Activated naive CD8-positive, alpha-beta T cell treated with anti-CD3 and anti-CD28 coated beads, Interleukin-2, amount 10 ng/mL, durations not matched to agents 7 days and 5 days (primary cell): ENCODE results near the gene BMP4. TPM values are rescaled to one million over a fixed set of nuclear protein-coding genes. Genes with fewer than 3 reads are reported as not detected.
A peak's percentile ranks its signal among the peaks of the same experiment; 100 is the strongest.
"Not testable (repeated sequence)": the region's sequence is repeated elsewhere in the genome, so short reads cannot be mapped to it uniquely, and the experiment has no call there.

Experiments used
- ATAC-seq: fragments of 150-1000 bp; cut with Tn5 transposase; one replicate; pipeline ENCODE4 v1.10.0; 2021; ENCODE audit warnings: low read depth, moderate library complexity
- POLR2A ChIA-PET: fragments of 350-600 bp; sonication (Branson Sonifier 250); formaldehyde crosslinking; loops from one replicate; lab custom pipeline; 2021; ENCODE audit warnings: antibody characterized with exemption; lab: Charles Lee
- DNase-seq: peaks from one replicate; pipeline ENCODE4 v3.0.0; 2021
- H3K27ac Mint-ChIP-seq: one replicate; pipeline ENCODE4 v1.8.0; 2022; ENCODE audit warnings: mild to moderate bottlenecking, mixed read lengths
- H3K27me3 Mint-ChIP-seq: one replicate; pipeline ENCODE4 v1.8.0; 2022; ENCODE audit warnings: mild to moderate bottlenecking, moderate library complexity, mixed read lengths
- H3K36me3 Mint-ChIP-seq: one replicate; pipeline ENCODE4 v1.8.0; 2021; ENCODE audit warnings: mild to moderate bottlenecking, mixed read lengths
- H3K4me1 Mint-ChIP-seq: one replicate; pipeline ENCODE4 v1.8.0; 2021; ENCODE audit warnings: mixed read lengths
- H3K4me3 Mint-ChIP-seq: one replicate; pipeline ENCODE4 v1.8.0; 2022; ENCODE audit warnings: mild to moderate bottlenecking, moderate library complexity, mixed read lengths
- H3K9me3 Mint-ChIP-seq: one replicate; pipeline ENCODE4 v1.8.0; 2021; ENCODE audit warnings: mixed read lengths
- total RNA-seq, 2 experiments: library from RNA; stranded (reverse); gene quantifications; one replicate each; pipeline ENCODE4 v1.2.3, GENCODE V29; 2021

BMP4 gene
- total RNA-seq = under 1 TPM; 0.34 to 0.42 TPM

- Mint-ChIP-seq H3K27me3 (peaks cover 66% of the 10 kb centered on the region), H3K9me3 (no peaks in the 10 kb centered on the region), H3K27ac (peak within 1 kb of the TSS; percentile 30), H3K4me3 (peak within 1 kb of the TSS; percentile 60), H3K36me3 (no peaks in the 10 kb centered on the region), H3K4me1 (peaks cover 26% of the 10 kb centered on the region)
- POLR2A ChIA-PET = no interaction called here
- ATAC-seq (peak; percentile 65), DNase-seq (peak; percentile 52)
Observed at GRCh38 chr14:53956427-53957201, at the start of gene BMP4. TSS of gene BMP4 (minus strand) at chr14:53956825. CDS start at chr14:53952222, 4,603 bp downstream.

GRCh38 chr14:54003064-54003463, 46.4 kb upstream of the BMP4 start:
- Mint-ChIP-seq H3K4me1 (no peaks in the 10 kb centered on the region), H3K36me3 (no peaks in the 10 kb centered on the region), H3K4me3 (no peak overlapping the region), H3K27ac (no peak overlapping the region), H3K9me3 (no peaks in the 10 kb centered on the region), H3K27me3 (peaks cover 3% of the 10 kb centered on the region)
- ATAC-seq (no peak), DNase-seq (no peak)
- POLR2A ChIA-PET = no interaction called here

GRCh38 chr14:54002653-54003052, 46.0 kb upstream of the BMP4 start:
- Mint-ChIP-seq H3K36me3 (no peaks in the 10 kb centered on the region), H3K4me3 (no peak overlapping the region), H3K4me1 (no peaks in the 10 kb centered on the region), H3K27me3 (peaks cover 3% of the 10 kb centered on the region), H3K9me3 (no peaks in the 10 kb centered on the region), H3K27ac (no peak overlapping the region)
- ATAC-seq = no peak
- DNase-seq = no peak
- POLR2A ChIA-PET = no interaction called here

DNA sequence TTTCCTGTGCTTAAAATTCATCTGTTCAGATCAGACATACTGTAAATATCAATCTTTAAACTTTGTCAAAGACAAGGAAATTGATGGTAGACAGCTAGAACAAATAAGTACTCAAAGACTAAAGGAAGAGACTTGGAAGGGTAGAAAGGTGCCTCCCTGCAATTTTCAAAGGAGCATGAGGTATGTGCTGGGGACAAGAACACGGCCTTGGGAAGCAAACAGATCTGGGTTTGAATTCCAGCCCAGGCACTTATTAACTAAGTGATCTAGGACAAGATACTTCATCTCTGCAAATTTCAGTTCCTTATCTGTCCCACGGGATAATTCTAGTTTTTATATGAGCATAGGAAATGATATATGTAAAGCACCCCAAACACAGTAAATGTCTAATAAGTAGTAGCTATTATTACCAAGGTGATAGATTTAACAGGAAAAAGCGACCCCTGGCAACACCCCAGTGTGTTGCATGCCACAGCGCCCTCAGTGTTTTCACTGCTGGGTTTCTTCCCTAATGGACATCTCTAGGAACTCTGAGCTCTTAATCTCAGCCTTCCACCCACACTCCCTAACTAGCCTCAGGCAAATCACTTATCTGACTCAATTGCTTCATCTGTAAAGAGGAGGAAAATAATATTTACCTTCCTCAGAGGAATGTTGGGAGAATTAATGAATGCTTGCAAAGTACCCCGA, 44.7 kb upstream of the BMP4 start:
- no peak for ATAC-seq
- no peaks in the 10 kb centered on the region for H3K36me3 Mint-ChIP-seq

DNA sequence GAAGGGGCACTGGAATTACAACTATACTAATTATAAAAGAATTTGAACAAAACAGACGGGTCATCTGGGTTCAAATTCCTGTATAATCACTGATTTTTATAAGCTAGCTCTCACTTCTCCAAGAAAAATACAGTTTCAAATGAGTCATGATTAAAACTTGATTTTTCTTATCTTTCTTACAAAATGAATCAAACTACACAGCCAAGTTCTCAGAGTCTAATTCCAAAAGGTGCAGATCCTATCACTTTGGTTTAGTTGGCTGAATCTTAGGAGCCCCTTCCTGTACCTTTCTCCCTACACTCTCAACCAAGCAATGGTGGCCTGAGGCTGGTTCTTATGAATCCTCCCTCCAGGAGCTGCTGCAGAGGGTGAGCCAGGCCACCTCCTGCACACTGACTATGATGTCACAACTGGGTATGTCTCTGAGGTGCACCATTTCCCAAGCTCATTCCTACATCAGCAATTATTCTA, 43.8 kb upstream of the BMP4 start:
- Mint-ChIP-seq H3K9me3 (no peaks in the 10 kb centered on the region), H3K36me3 (no peaks in the 10 kb centered on the region), H3K4me1 (no peaks in the 10 kb centered on the region), H3K27ac (no peak overlapping the region), H3K4me3 (no peak overlapping the region), H3K27me3 (peaks cover 3% of the 10 kb centered on the region)
- POLR2A ChIA-PET = no interaction called here
- no peak for DNase-seq
- no peak for ATAC-seq

More for the DNA sequence above, 44.7 kb upstream of the BMP4 start:
- Mint-ChIP-seq H3K27me3 (peaks cover 3% of the 10 kb centered on the region), H3K4me3 (no peak overlapping the region), H3K9me3 (no peaks in the 10 kb centered on the region), H3K4me1 (no peaks in the 10 kb centered on the region), H3K27ac (no peak overlapping the region)
- DNase-seq = no peak
- POLR2A ChIA-PET = no interaction called here

- no peak for ATAC-seq
- H3K36me3 Mint-ChIP-seq = no peaks in the 10 kb centered on the region
- H3K9me3 Mint-ChIP-seq = no peaks in the 10 kb centered on the region
- POLR2A ChIA-PET = no interaction called here
- no peak for DNase-seq
- no peaks in the 10 kb centered on the region for H3K4me1 Mint-ChIP-seq
- H3K4me3 Mint-ChIP-seq = no peak overlapping the region
- no peak overlapping the region for H3K27ac Mint-ChIP-seq
- peaks cover 3% of the 10 kb centered on the region for H3K27me3 Mint-ChIP-seq
Observed at GRCh38 chr14:53999061-53999488, 42.5 kb upstream of the BMP4 start.

DNA sequence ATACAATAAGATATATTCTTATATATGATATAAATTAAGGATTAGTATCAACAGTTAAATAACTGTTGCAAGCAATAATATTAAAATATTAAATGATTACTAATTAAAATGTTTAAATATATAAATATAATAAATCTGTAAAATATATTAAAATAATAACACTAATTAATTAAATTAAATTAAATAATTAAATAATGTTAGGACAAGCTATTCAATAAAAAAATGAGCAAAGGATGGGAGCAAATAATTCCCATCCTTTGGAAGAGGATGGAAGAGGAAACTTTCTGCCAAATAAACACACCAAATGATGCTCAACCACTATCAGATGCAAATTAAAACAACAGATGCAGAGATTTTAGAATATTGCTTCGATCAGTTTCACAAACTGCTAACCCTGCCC, 39.4 kb upstream of the BMP4 start:
- H3K4me1 Mint-ChIP-seq = no peaks in the 10 kb centered on the region
- H3K36me3 Mint-ChIP-seq = no peaks in the 10 kb centered on the region
- no peak for DNase-seq
- no peak overlapping the region for H3K27ac Mint-ChIP-seq
- ATAC-seq = no peak
- no peaks in the 10 kb centered on the region for H3K9me3 Mint-ChIP-seq
- H3K27me3 Mint-ChIP-seq = peaks cover 1% of the 10 kb centered on the region
- H3K4me3 Mint-ChIP-seq = no peak overlapping the region
- POLR2A ChIA-PET = no interaction called here

GRCh38 chr14:53993920-53994607, 37.4 kb upstream of the BMP4 start:
- no peak overlapping the region for H3K4me3 Mint-ChIP-seq
- DNase-seq (no peak), ATAC-seq (no peak)
- no peaks in the 10 kb centered on the region for H3K36me3 Mint-ChIP-seq
- H3K27ac Mint-ChIP-seq = no peak overlapping the region
- peaks cover 2% of the 10 kb centered on the region for H3K27me3 Mint-ChIP-seq
- POLR2A ChIA-PET = no interaction called here
- no peaks in the 10 kb centered on the region for H3K4me1 Mint-ChIP-seq
- H3K9me3 Mint-ChIP-seq = no peaks in the 10 kb centered on the region

GRCh38 chr14:53990978-53991377, 34.4 kb upstream of the BMP4 start:
- ATAC-seq (no peak), DNase-seq (no peak)
- H3K9me3 Mint-ChIP-seq = no peaks in the 10 kb centered on the region
- no peaks in the 10 kb centered on the region for H3K4me1 Mint-ChIP-seq
- no peak overlapping the region for H3K4me3 Mint-ChIP-seq
- POLR2A ChIA-PET = no interaction called here
- H3K27ac Mint-ChIP-seq = no peak overlapping the region
- H3K27me3 Mint-ChIP-seq = peaks cover 2% of the 10 kb centered on the region
- peaks cover 1% of the 10 kb centered on the region for H3K36me3 Mint-ChIP-seq

GRCh38 chr14:53986718-53987117, 30.1 kb upstream of the BMP4 start:
- H3K27me3 Mint-ChIP-seq, ATAC-seq, H3K36me3 Mint-ChIP-seq, POLR2A ChIA-PET, H3K27ac Mint-ChIP-seq, H3K4me3 Mint-ChIP-seq, DNase-seq, H3K4me1 Mint-ChIP-seq: not testable (repeated sequence)
- H3K9me3 Mint-ChIP-seq = peaks cover 10% of the 10 kb centered on the region

- DNase-seq, POLR2A ChIA-PET, H3K36me3 Mint-ChIP-seq, H3K27ac Mint-ChIP-seq, H3K27me3 Mint-ChIP-seq, H3K4me1 Mint-ChIP-seq, H3K4me3 Mint-ChIP-seq, ATAC-seq: not testable (repeated sequence)
- peaks cover 10% of the 10 kb centered on the region for H3K9me3 Mint-ChIP-seq
Observed at GRCh38 chr14:53984958-53985357, 28.3 kb upstream of the BMP4 start.

- no peaks in the 10 kb centered on the region for H3K4me1 Mint-ChIP-seq
- H3K27me3 Mint-ChIP-seq = peaks cover 2% of the 10 kb centered on the region
- H3K36me3 Mint-ChIP-seq = peaks cover 1% of the 10 kb centered on the region
- no peak overlapping the region for H3K4me3 Mint-ChIP-seq
- no peak for DNase-seq
- peaks cover 10% of the 10 kb centered on the region for H3K9me3 Mint-ChIP-seq
- ATAC-seq = no peak
- POLR2A ChIA-PET = no interaction called here
- H3K27ac Mint-ChIP-seq = no peak overlapping the region
Observed at GRCh38 chr14:53983112-53983511, 26.5 kb upstream of the BMP4 start.

DNA sequence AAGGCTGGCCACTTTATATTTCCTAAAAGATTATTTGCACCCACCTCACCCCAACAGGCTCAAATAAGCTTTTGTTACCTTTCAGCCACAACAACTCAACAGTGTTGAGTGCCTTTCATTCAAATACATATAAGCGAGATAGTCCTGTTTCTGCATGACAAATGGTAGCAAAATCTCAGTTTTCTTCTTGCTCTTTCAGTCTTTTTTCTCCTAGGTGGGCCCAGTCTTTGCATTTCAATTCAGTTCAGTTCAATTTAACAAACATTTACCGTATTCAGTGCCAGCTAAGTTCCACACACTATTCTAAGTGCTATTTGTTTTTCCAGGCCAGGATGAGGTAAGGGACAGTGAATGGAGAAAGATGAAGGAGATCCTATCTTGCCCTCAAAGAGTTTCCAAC, 25.9 kb upstream of the BMP4 start:
- peaks cover 10% of the 10 kb centered on the region for H3K9me3 Mint-ChIP-seq
- ATAC-seq (no peak), DNase-seq (no peak)
- H3K27ac Mint-ChIP-seq = no peak overlapping the region
- H3K36me3 Mint-ChIP-seq = peaks cover 1% of the 10 kb centered on the region
- H3K4me3 Mint-ChIP-seq = no peak overlapping the region
- POLR2A ChIA-PET = no interaction called here
- H3K4me1 Mint-ChIP-seq = no peaks in the 10 kb centered on the region
- H3K27me3 Mint-ChIP-seq = peaks cover 2% of the 10 kb centered on the region
